ENCODE results near the gene BANF2. TPM values are rescaled to one million over a fixed set of nuclear protein-coding genes. Genes with fewer than 3 reads are reported as not detected.

Gene BANF2
- total and polyA plus RNA-seq, 3 donors from 2014 or later: 29.5 to 133 (median 60.2) TPM

DNA sequence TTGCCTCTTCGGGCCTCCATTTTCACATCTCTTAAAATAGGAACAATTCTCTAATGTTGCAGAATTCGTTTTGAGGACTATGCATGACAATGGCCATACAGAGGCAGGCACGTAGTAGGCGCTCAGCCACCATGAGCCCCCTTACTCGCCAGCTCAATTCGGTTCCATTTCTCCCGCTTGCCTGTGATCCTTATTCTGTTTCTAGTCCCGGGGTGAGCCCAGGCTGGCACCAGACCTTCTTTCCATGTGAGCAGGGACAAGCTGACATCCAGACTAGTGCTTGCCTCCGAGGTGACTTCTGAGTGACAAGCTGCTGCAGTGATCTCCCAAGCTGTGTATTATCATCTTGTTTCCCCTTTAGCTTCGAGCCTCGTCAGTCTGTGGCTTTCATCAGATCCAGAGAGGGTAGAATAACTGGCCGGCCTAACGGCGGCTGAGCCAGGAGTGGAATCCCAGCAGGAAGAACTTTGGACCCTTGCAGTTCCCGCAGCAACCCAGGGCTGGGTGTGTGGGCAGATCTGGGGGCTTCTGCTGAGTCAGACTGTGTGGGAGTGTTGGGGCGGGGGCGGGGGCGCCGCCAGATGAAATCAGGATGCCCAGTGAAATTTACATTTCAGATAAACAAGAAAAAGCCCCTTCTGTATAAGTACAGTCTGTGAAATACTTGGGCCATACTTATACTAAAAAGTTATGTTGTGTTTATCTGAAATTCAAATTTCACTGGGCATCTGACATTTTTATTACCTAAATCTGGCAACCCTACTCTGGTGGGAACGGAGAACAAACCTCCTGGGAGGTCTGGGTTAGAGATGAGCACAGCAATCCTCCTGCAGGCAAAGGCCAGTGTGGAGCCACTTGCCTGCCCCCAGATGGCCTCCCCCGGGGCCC is 10.9 kb downstream of the BANF2 start:
- H3K4me1 ChIP-seq: peaks cover 11% of the 10 kb centered on the region
- no peaks in the 10 kb centered on the region for H3K36me3 ChIP-seq (ENCODE audit: low read depth, missing control alignments)
- no peaks in the 10 kb centered on the region for H3K27me3 ChIP-seq
- H3K9me3 ChIP-seq: no peaks in the 10 kb centered on the region
- no peak overlapping the region for H3K4me3 ChIP-seq
- intact Hi-C loops (cut with DNase I; ENCODE audit: low total_unique reads): no loop called here
- H3K27ac ChIP-seq: no peak overlapping the region
- TF ChIP-seq, protein P1, sequence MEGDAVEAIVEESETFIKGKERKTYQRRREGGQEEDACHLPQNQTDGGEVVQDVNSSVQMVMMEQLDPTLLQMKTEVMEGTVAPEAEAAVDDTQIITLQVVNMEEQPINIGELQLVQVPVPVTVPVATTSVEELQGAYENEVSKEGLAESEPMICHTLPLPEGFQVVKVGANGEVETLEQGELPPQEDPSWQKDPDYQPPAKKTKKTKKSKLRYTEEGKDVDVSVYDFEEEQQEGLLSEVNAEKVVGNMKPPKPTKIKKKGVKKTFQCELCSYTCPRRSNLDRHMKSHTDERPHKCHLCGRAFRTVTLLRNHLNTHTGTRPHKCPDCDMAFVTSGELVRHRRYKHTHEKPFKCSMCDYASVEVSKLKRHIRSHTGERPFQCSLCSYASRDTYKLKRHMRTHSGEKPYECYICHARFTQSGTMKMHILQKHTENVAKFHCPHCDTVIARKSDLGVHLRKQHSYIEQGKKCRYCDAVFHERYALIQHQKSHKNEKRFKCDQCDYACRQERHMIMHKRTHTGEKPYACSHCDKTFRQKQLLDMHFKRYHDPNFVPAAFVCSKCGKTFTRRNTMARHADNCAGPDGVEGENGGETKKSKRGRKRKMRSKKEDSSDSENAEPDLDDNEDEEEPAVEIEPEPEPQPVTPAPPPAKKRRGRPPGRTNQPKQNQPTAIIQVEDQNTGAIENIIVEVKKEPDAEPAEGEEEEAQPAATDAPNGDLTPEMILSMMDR (IDR thresholded peaks at IDR 0.05): no peak
- TF ChIP-seq POLR2A (IDR thresholded peaks at IDR 0.05): no peak
- 65 to 73% methylated on average over 18 to 21 of the region's 21 CpGs for WGBS, 2 donors
- no peak for DNase-seq

DNA sequence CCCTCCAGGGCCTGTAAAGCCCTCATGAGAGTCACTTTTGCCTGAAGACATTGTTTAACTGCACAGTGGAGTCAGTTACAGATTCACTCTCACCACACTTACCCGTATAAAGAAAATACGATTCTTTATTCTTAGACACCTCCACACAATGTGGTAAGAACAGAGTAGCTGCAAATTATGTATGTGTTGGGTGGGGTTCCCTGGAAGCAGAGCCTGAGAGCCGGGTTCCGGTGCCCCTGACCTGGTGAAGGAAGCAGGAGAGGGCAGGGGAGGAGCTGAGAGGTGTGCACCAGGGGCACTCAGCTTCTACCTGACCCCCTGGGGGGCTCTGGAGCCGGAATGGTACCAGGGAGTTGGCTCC is 11.5 kb downstream of the BANF2 start:
- intact Hi-C loops (cut with DNase I; ENCODE audit: low total_unique reads): no loop called here

DNA sequence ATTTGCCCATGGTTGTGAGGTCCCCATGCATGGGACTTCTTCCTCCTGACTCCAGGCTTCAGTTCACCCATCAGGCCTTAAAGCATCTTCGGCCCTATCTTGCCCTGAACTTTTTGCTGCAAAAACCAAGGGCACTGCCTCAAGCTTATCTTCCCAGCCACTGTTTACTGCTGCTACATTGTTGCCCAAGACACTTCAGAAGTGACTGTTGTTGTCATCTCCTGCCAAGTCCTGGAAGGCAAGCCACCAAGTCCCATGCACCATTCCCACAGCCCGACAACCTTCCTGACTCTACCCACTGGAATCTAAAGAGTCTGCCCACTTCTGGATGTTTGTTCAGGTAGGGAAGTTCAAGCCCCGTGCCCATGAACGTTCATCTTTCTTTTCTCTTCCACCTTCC is 12.4 kb downstream of the BANF2 start:
- peak; percentile 77 for DNase-seq
- Histone ChIP-seq H3K27ac (no peak overlapping the region), H3K9me3 (no peaks in the 10 kb centered on the region), H3K27me3 (no peaks in the 10 kb centered on the region), H3K36me3 (ENCODE audit: low read depth, missing control alignments) (no peaks in the 10 kb centered on the region), H3K4me1 (peaks cover 11% of the 10 kb centered on the region), H3K4me3 (no peak overlapping the region)
- 63 to 74% methylated on average over 4 of the region's 4 CpGs for WGBS, 2 donors
- intact Hi-C loops (cut with DNase I; ENCODE audit: low total_unique reads): no loop called here
- TF ChIP-seq, protein P1 (IDR thresholded peaks at IDR 0.05): no peak
- TF ChIP-seq POLR2A (IDR thresholded peaks at IDR 0.05): no peak

More for the DNA sequence above, 11.5 kb downstream of the BANF2 start:
- H3K9me3 ChIP-seq: no peaks in the 10 kb centered on the region
- no peak for DNase-seq
- no peak overlapping the region for H3K27ac ChIP-seq
- TF ChIP-seq POLR2A (IDR thresholded peaks at IDR 0.05): no peak
- TF ChIP-seq, protein P1 (IDR thresholded peaks at IDR 0.05): no peak
- no peak overlapping the region for H3K4me3 ChIP-seq
- H3K36me3 ChIP-seq (ENCODE audit: low read depth, missing control alignments): no peaks in the 10 kb centered on the region
- H3K27me3 ChIP-seq: no peaks in the 10 kb centered on the region
- H3K4me1 ChIP-seq: peaks cover 11% of the 10 kb centered on the region
- 88 to 96% methylated on average over 5 of the region's 5 CpGs for whole genome bisulfite sequencing, 2 donors

DNA sequence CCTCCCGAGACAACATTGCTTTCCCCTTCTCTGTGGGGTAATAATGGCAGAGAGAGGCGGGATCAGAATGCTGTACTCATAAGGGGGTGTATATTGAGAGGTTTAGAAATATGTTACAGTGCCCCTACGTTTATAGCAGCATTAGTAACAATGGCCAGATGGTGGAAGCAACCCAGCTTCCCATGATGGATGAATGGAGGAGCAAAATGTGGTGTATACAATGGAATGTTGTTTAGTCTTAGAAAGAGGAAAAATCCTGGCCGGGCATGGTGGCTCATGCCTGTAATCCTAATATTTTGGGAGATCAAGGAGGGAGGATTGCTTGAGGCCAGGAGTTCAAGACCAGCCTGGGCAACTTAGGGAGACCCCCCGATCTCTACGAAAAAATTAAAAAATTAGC is 12.9 kb downstream of the BANF2 start:
- TF ChIP-seq POLR2A (IDR thresholded peaks at IDR 0.05): no peak
- TF ChIP-seq, protein P1 (IDR thresholded peaks at IDR 0.05): no peak
- Histone ChIP-seq H3K4me3 (no peak overlapping the region), H3K27me3 (no peaks in the 10 kb centered on the region), H3K27ac (no peak overlapping the region), H3K9me3 (no peaks in the 10 kb centered on the region), H3K36me3 (ENCODE audit: low read depth, missing control alignments) (no peaks in the 10 kb centered on the region), H3K4me1 (peaks cover 11% of the 10 kb centered on the region)
- DNase-seq: no peak
- WGBS, 2 donors: 82 to 91% methylated on average over 6 of the region's 6 CpGs
- intact Hi-C loops (cut with DNase I; ENCODE audit: low total_unique reads): no loop called here

DNA sequence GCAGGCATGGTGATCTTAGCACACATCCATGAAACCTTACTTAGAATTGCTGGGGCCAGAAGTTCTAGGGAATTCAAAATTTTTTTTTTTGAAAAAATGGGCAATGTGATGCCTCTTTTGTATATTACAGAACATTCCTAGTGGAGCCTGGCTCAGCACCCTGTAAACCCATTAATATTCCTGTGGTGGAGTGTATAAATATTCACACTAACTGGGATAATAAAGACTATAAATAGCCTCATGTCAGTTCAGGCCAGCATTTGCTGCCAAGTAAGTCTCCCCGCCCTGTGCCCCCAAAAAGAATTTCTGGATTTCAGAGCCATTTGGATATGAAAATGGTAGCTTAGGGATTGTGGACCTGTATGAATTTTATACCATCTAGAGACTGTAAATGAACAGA is 14.8 kb downstream of the BANF2 start:
- H3K4me1 ChIP-seq: peaks cover 11% of the 10 kb centered on the region
- no peaks in the 10 kb centered on the region for H3K36me3 ChIP-seq (ENCODE audit: low read depth, missing control alignments)
- H3K27ac ChIP-seq: no peak overlapping the region
- no peak for DNase-seq
- TF ChIP-seq, protein P1 (IDR thresholded peaks at IDR 0.05): no peak
- H3K9me3 ChIP-seq: no peaks in the 10 kb centered on the region
- intact Hi-C loops (cut with DNase I; ENCODE audit: low total_unique reads): no loop called here
- no peak overlapping the region for H3K4me3 ChIP-seq
- H3K27me3 ChIP-seq: no peaks in the 10 kb centered on the region
- 89 to 91% methylated on average over 1 of the region's 1 CpG for WGBS, 2 donors

Data from testis (tissue), 3 donors.